HG03457 (cell line): ENCODE results near the gene DMRTA2.

Source experiments
- ATAC-seq: cut with Tn5 transposase; IDR thresholded peaks from one replicate; pipeline ENCODE4 v1.9.1; 2021; ENCODE audit warnings: moderate number of reproducible peaks; ENCODE audit not compliant: unreplicated experiment

DMRTA2 gene

GRCh38 chr1:50424045-50424883, 1.0 kb upstream of the DMRTA2 start:
- ATAC-seq = no peak

GRCh38 chr1:50423670-50424000, 392 bp upstream of the DMRTA2 start:
- no peak for ATAC-seq

GRCh38 chr1:50422675-50422945, 633 bp downstream of the DMRTA2 start:
- ATAC-seq = no peak

- ATAC-seq = no peak
Measured at GRCh38 chr1:50421768-50422674, 1.2 kb downstream of the DMRTA2 start.

- no peak for ATAC-seq
Measured at GRCh38 chr1:50421366-50421748, 1.9 kb downstream of the DMRTA2 start.

- ATAC-seq = no peak
Measured at GRCh38 chr1:50420689-50421365, 2.4 kb downstream of the DMRTA2 start.

- ATAC-seq = no peak
Measured at GRCh38 chr1:50419907-50420677, 3.2 kb downstream of the DMRTA2 start.

GRCh38 chr1:50419192-50419906, 3.9 kb downstream of the DMRTA2 start:
- no peak for ATAC-seq

- no peak for ATAC-seq
Measured at GRCh38 chr1:50418600-50419109, 4.6 kb downstream of the DMRTA2 start.

- ATAC-seq = no peak
Measured at GRCh38 chr1:50417946-50418599, 5.2 kb downstream of the DMRTA2 start.

- ATAC-seq = no peak
Measured at GRCh38 chr1:50417507-50417906, 5.7 kb downstream of the DMRTA2 start.

- no peak for ATAC-seq
Measured at GRCh38 chr1:50416553-50417453, 6.4 kb downstream of the DMRTA2 start.

GRCh38 chr1:50416150-50416527, 7.1 kb downstream of the DMRTA2 start:
- ATAC-seq = no peak

- no peak for ATAC-seq
Measured at GRCh38 chr1:50415235-50416149, 7.8 kb downstream of the DMRTA2 start.

- no peak for ATAC-seq
Measured at GRCh38 chr1:50414853-50415234, 8.4 kb downstream of the DMRTA2 start.

- ATAC-seq = no peak
Measured at GRCh38 chr1:50412813-50413476, 10.3 kb downstream of the DMRTA2 start.

- ATAC-seq = no peak
Measured at GRCh38 chr1:50405814-50406213, 17.4 kb downstream of the DMRTA2 start.
